GM10266 (cell line): ENCODE results near the gene KLRC4.
"Not testable (repeated sequence)": the region's sequence is repeated elsewhere in the genome, so short reads cannot be mapped to it uniquely, and the experiment has no call there.

ENCODE experiments used
- DNase-seq: peaks from one replicate; pipeline ENCODE4 v3.0.0; 2012; ENCODE audit errors: extremely low spot score
- CTCF ChIP-seq: IDR thresholded peaks from 2 replicates; pipeline ENCODE4 v1.5.1; 2012; ENCODE audit warnings: mild to moderate bottlenecking, low read depth; ENCODE audit not compliant: control insufficient read depth, insufficient read depth; ENCODE audit errors: missing control alignments

Gene KLRC4

DNA sequence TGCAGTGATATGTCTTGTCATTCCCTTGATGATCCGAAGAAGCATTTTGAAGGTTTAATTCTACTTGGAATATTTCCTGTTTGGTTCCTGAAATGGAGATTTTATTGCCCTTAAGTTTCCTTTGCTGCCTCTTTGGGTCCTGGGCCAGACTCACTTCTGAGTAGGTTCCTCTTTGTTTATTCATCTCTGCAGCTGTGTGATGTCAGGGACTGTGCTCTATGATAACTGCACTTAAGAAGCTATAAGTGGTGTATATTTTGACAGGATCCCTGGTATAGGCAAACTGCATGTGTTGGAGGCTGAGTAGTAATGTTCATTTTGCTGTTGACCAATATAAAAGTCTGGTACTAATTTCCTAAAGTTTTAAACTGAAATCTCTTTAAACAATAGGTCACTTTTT is at the start of gene KLRC4:
Gene KLRC4, minus strand, starts transcription at position 366 of the 400 bp plus-strand sequence. Its CDS starts 182 bp downstream, at position 184.
- no peak for DNase-seq
- TF ChIP-seq CTCF, result no peak

- no peak for TF ChIP-seq CTCF
- DNase-seq, result no peak
Observed at GRCh38 chr12:10457760-10458159, 48.2 kb upstream of the KLRC4 start.

DNA sequence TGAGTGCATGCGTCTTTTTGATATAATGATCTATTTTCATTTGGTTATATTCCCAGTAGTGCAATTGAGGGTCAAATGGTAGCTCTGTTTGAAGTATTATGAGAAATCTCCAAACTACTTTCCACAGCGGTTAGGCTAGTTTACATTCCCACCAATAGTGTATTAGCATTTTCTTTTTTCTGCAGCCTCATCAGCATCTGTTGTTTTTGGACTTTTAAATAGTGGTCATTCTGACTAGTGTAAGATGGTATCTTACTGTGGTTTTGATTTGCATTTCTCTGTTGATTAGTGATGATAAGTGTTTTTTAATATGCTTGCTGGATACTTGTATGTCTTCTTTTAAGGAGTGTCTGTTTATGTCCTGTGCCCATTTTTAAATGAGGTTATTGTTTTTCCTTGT is 47.3 kb upstream of the KLRC4 start:
- DNase-seq, result no peak
- TF ChIP-seq CTCF, result no peak

GRCh38 chr12:10455766-10456165 is 46.2 kb upstream of the KLRC4 start:
- no peak for TF ChIP-seq CTCF

GRCh38 chr12:10454531-10454930 is 45.0 kb upstream of the KLRC4 start:
- no peak for TF ChIP-seq CTCF

More at GRCh38 chr12:10455766-10456165, 46.2 kb upstream of the KLRC4 start:
- DNase-seq, result no peak

GRCh38 chr12:10453156-10453555 is 43.6 kb upstream of the KLRC4 start, which contains the start of gene KLRC1:
Gene KLRC1 (minus strand): TSS chr12:10453377. CDS start chr12:10451156, 2,221 bp downstream.
- no peak for DNase-seq
- no peak for TF ChIP-seq CTCF

More at GRCh38 chr12:10454531-10454930, 45.0 kb upstream of the KLRC4 start:
- no peak for DNase-seq

DNA sequence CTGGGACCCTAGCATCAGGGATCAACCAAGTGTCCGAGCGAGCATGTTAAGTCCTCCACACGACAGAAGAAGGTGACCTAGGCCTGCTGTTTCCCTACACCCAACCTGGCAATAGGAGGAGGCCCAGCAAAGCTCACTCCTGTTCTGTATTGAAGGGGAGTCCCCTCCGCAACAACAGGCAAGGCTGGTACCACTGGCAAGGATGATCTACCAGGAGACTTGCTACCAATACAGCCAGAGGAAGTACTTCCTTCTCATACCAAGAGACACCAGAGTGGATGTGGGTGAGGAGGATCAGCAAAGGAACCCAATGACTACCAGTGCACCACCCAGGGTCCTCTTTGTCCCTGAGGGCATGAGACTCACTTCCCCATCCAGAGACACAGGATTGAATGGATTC is 38.7 kb upstream of the KLRC4 start:
- TF ChIP-seq CTCF, result no peak

GRCh38 chr12:10446052-10446451 is 36.5 kb upstream of the KLRC4 start:
- not testable (repeated sequence) for DNase-seq

More for the DNA sequence above, 38.7 kb upstream of the KLRC4 start:
- no peak for DNase-seq

DNA sequence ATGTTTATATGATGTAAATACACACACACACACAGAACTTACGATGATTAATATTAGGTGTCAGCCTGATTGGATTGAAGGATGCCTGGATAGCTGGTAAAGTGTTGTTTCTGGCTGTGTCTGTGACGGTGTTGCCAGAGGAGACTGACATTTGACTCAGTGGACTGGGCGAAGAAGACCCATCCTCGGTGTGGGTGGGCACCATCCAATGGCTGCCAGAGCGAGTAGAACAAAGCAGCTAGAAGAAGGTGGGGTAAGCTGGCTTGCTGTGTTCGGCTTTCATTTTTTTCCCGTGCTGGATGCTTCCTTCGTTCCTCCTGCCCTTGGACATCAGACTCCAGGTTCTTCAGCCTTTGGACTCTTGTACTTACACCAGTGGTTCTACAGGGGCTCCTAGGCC is 31.6 kb upstream of the KLRC4 start:
- not testable (repeated sequence) for DNase-seq

- not testable (repeated sequence) for DNase-seq
Observed at GRCh38 chr12:10439608-10440274, 30.2 kb upstream of the KLRC4 start.

DNA sequence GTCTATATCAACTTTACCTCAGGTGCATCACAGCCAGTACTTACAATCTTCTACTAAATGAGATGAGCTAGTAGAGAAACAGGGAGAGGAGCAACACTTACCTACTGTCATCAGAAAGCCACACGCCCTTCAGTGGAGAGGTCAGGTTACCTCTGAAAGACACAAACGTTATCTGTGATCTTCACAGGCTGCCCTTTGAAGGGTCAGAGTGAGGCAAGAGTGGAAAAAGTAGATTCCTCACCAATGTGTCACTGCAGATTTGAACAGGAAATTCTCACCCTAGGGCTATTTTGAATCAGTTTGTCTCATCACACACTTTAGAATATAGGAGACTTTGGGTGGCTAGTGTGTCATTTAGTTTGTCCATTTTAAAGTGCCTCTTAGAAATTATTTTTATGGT is 28.0 kb upstream of the KLRC4 start:
- DNase-seq, result not testable (repeated sequence)

DNA sequence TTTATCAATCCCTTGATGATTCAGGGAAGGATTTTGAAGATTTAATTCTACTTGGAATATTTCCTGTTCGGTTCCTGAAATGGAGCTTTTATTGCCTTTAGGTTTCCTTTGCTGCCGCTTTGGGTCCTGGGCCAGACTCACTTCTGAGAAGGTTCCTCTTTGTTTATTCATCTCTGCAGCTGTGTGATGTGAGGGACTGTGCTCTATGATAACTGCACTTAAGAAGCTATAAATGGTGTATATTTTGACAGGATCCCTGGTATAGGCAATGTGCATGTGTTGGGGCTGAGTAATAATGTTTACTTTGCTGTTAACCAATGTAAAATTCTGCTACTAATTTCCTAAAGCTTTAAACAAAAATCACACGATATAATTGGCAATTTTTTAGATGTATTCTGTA is 26.3 kb upstream of the KLRC4 start, which contains the start of gene KLRC2:
Gene KLRC2, minus strand, starts transcription at position 195 of the 400 bp plus-strand sequence. Its CDS starts 24 bp downstream, at position 171.
- DNase-seq, result not testable (repeated sequence)
